HG02938 (cell line): ENCODE results near the gene MAPT.
"Not testable (repeated sequence)": the region's sequence is repeated elsewhere in the genome, so short reads cannot be mapped to it uniquely, and the experiment has no call there.

Experiments used
- ATAC-seq: cut with Tn5 transposase; IDR thresholded peaks from one replicate; pipeline ENCODE4 v1.9.1; 2021; ENCODE audit warnings: mild to moderate bottlenecking, moderate library complexity; ENCODE audit not compliant: unreplicated experiment

Gene MAPT

GRCh38 chr17:45949755-45950320, 55.5 kb downstream of the MAPT start:
- no peak for ATAC-seq

GRCh38 chr17:45950888-45951287, 56.5 kb downstream of the MAPT start:
- no peak for ATAC-seq

- ATAC-seq: no peak
Observed at GRCh38 chr17:45951403-45951802, 57.0 kb downstream of the MAPT start.

- ATAC-seq: no peak
Observed at GRCh38 chr17:45951941-45952340, 57.6 kb downstream of the MAPT start.

- ATAC-seq: no peak
Observed at GRCh38 chr17:45952814-45953320, 58.5 kb downstream of the MAPT start.

GRCh38 chr17:45953561-45953960, 59.2 kb downstream of the MAPT start:
- no peak for ATAC-seq

- no peak for ATAC-seq
Observed at GRCh38 chr17:45954914-45955313, 60.6 kb downstream of the MAPT start.

- ATAC-seq: no peak
Observed at GRCh38 chr17:45955326-45955725, 61.0 kb downstream of the MAPT start.

- ATAC-seq: no peak
Observed at GRCh38 chr17:45956090-45956489, 61.7 kb downstream of the MAPT start.

- ATAC-seq: not testable (repeated sequence)
Observed at GRCh38 chr17:45956746-45957145, 62.4 kb downstream of the MAPT start.

- ATAC-seq: no peak
Observed at GRCh38 chr17:45958307-45958706, 64.0 kb downstream of the MAPT start.

GRCh38 chr17:45958994-45959665, 64.8 kb downstream of the MAPT start:
- no peak for ATAC-seq

GRCh38 chr17:45960311-45960710, 66.0 kb downstream of the MAPT start:
- no peak for ATAC-seq

GRCh38 chr17:45961206-45961605, 66.9 kb downstream of the MAPT start:
- no peak for ATAC-seq

GRCh38 chr17:45962221-45962972, 68.0 kb downstream of the MAPT start:
- ATAC-seq: no peak

- no peak for ATAC-seq
Observed at GRCh38 chr17:45963283-45963682, 68.9 kb downstream of the MAPT start.

GRCh38 chr17:45963889-45964288, 69.5 kb downstream of the MAPT start:
- no peak for ATAC-seq

GRCh38 chr17:45964634-45965033, 70.3 kb downstream of the MAPT start:
- ATAC-seq: no peak

- ATAC-seq: no peak
Observed at GRCh38 chr17:45965812-45966211, 71.5 kb downstream of the MAPT start.

GRCh38 chr17:45966606-45967280, 72.4 kb downstream of the MAPT start:
- ATAC-seq: no peak

GRCh38 chr17:45967378-45967777, 73.0 kb downstream of the MAPT start:
- ATAC-seq: no peak
